Caco-2 (cell line): ENCODE results near the gene PLCXD1. TPM values are rescaled to one million over a fixed set of nuclear protein-coding genes. Genes with fewer than 3 reads are reported as not detected.

Experiments
- BruUV-seq: library from RNA; stranded (reverse); fragments of 400-500 nt; replicated peaks from 2 replicates; lab custom pipeline; 2021; lab: Mats Ljungman, UMichigan
- CTCF ChIA-PET: fragments of 300-600 bp; sonication (Branson Sonifier 250); formaldehyde crosslinking; loops from one replicate; lab custom pipeline; 2022; ENCODE audit warnings: antibody characterized with exemption; lab: Charles Lee
- POLR2A ChIA-PET: fragments of 300-600 bp; sonication (Branson Sonifier 250); formaldehyde crosslinking; loops from one replicate; lab custom pipeline; 2022; ENCODE audit warnings: antibody characterized with exemption; lab: Charles Lee
- DNase-seq, 2 experiments: peaks; one replicate each; pipeline versions ENCODE4 v3.0.0 to v3.0.0-alpha.2; 2020 to 2022
- H3K27me3 ChIP-seq: replicated peaks from 2 replicates; pipeline ENCODE4 v1.6.0; 2011; ENCODE audit warnings: low read length; ENCODE audit not compliant: control insufficient read depth, insufficient read depth
- H3K36me3 ChIP-seq: 2 replicates; pipeline ENCODE4 v1.5.1; 2011; ENCODE audit warnings: low read length; ENCODE audit not compliant: control insufficient read depth, insufficient read depth
- H3K4me1 ChIP-seq: fragments of 250-450 bp; sonication (Bioruptor Pico); 2 replicates; pipeline ENCODE4 v1.5.1; 2020; ENCODE audit warnings: mild to moderate bottlenecking
- H3K4me3 ChIP-seq: 2 replicates; pipeline ENCODE4 v1.5.1; 2011; ENCODE audit warnings: low read depth, mild to moderate bottlenecking, control low read depth, low read length
- H3K9me3 ChIP-seq: fragments of 250-450 bp; sonication (Bioruptor Pico); 2 replicates; pipeline ENCODE4 v1.5.1; 2020; ENCODE audit warnings: mild to moderate bottlenecking, moderate library complexity
- H3K27ac Mint-ChIP-seq: one replicate; pipeline ENCODE4 v1.8.0; 2022; ENCODE audit warnings: mixed read lengths; ENCODE audit not compliant: unreplicated experiment
- H3K27me3 Mint-ChIP-seq: one replicate; pipeline ENCODE4 v1.8.0; 2022; ENCODE audit warnings: mixed read lengths; ENCODE audit not compliant: insufficient read depth, unreplicated experiment
- H3K36me3 Mint-ChIP-seq: one replicate; pipeline ENCODE4 v1.8.0; 2022; ENCODE audit warnings: mild to moderate bottlenecking, mixed read lengths; ENCODE audit not compliant: insufficient read depth, unreplicated experiment
- H3K4me1 Mint-ChIP-seq: one replicate; pipeline ENCODE4 v1.8.0; 2022; ENCODE audit warnings: low read depth, mixed read lengths; ENCODE audit not compliant: unreplicated experiment
- H3K4me3 Mint-ChIP-seq: one replicate; pipeline ENCODE4 v1.8.0; 2022; ENCODE audit warnings: mild to moderate bottlenecking, moderate library complexity, mixed read lengths; ENCODE audit not compliant: unreplicated experiment
- H3K9me3 Mint-ChIP-seq: one replicate; pipeline ENCODE4 v1.8.0; 2022; ENCODE audit warnings: mixed read lengths; ENCODE audit not compliant: unreplicated experiment
- CTCF ChIP-seq, 2 experiments: fragments of 200-600 bp in 1 of 2; IDR thresholded peaks; 1 replicate in 1 of 2; 2 replicates in 1 of 2; pipeline versions ENCODE4 v1.5.1 to v1.8.0; 2011 to 2022; ENCODE audit warnings: antibody characterized with exemption in 1 of 2, control low read depth in 1 of 2, inconsistent platforms in 1 of 2, low read depth in 1 of 2, low read length in 1 of 2, mild to moderate bottlenecking in 1 of 2, moderate library complexity in 1 of 2; ENCODE audit not compliant: insufficient read depth in 1 of 2, severe bottlenecking in 1 of 2, unreplicated experiment in 1 of 2
- intact Hi-C: fragments of 100-400 bp; cut with micrococcal nuclease; formaldehyde crosslinking; loops from one replicate; pipeline ENCODE4 v1.10.0; 2022; ENCODE audit not compliant: unreplicated experiment
- total RNA-seq: library from RNA; stranded (reverse); gene quantifications from 2 replicates; pipeline ENCODE4 v1.2.3, GENCODE V29; 2022

PLCXD1 gene
- total RNA-seq, 1 experiment from 2014 or later = 53.9 TPM

GRCh38 chrX:331151-331824 is 50.1 kb downstream of the PLCXD1 start:
- Mint-ChIP-seq H3K9me3 (no peaks in the 10 kb centered on the region), H3K4me3 (no peak overlapping the region), H3K27me3 (no peaks in the 10 kb centered on the region), H3K27ac (no peak overlapping the region), H3K4me1 (no peaks in the 10 kb centered on the region), H3K36me3 (peaks cover 65% of the 10 kb centered on the region)
- no peak for DNase-seq
- ChIA-PET POLR2A (no interaction called here), CTCF (no interaction called here)
- intact Hi-C loops = no loop called here
- no TSS peak for BruUV-seq
- H3K9me3 ChIP-seq = peaks cover 10% of the 10 kb centered on the region; the same call in 1 of the 2 replicates
- no peaks in the 10 kb centered on the region for H3K36me3 ChIP-seq
- no peak for TF ChIP-seq CTCF (IDR thresholded peaks at IDR 0.05; ENCODE audit: insufficient read depth in 1 of 2, low read depth in 1 of 2, low read length in 1 of 2, severe bottlenecking in 1 of 2, unreplicated experiment in 1 of 2)
- H3K27me3 ChIP-seq = no peaks in the 10 kb centered on the region
- no peak overlapping the region for H3K4me3 ChIP-seq
- no peaks in the 10 kb centered on the region for H3K4me1 ChIP-seq

- H3K9me3 Mint-ChIP-seq = no peaks in the 10 kb centered on the region
- ChIA-PET CTCF (no interaction called here), POLR2A (no interaction called here)
- H3K9me3 ChIP-seq = peaks cover 10% of the 10 kb centered on the region; the same call in 1 of the 2 replicates
- no peak overlapping the region for H3K4me3 Mint-ChIP-seq
- H3K4me1 Mint-ChIP-seq = no peaks in the 10 kb centered on the region
- H3K4me3 ChIP-seq = no peak overlapping the region
- no TSS peak for BruUV-seq
- intact Hi-C loops = no loop called here
- H3K4me1 ChIP-seq = no peaks in the 10 kb centered on the region
- H3K36me3 Mint-ChIP-seq = peaks cover 69% of the 10 kb centered on the region
- H3K36me3 ChIP-seq = no peaks in the 10 kb centered on the region
- H3K27me3 Mint-ChIP-seq = no peaks in the 10 kb centered on the region
- no peak overlapping the region for H3K27ac Mint-ChIP-seq
- TF ChIP-seq CTCF (IDR thresholded peaks at IDR 0.05; ENCODE audit: insufficient read depth in 1 of 2, low read depth in 1 of 2, low read length in 1 of 2, severe bottlenecking in 1 of 2, unreplicated experiment in 1 of 2) = no peak
- DNase-seq = no peak
- H3K27me3 ChIP-seq = no peaks in the 10 kb centered on the region
Observed at GRCh38 chrX:331825-332495, 50.8 kb downstream of the PLCXD1 start.

GRCh38 chrX:332496-332860 is 51.3 kb downstream of the PLCXD1 start:
- CTCF ChIA-PET = no interaction called here

More at GRCh38 chrX:332496-332860, 51.3 kb downstream of the PLCXD1 start:
- POLR2A ChIA-PET = no interaction called here
- Histone ChIP-seq H3K27me3 (no peaks in the 10 kb centered on the region), H3K4me3 (no peak overlapping the region), H3K9me3 (peaks cover 10% of the 10 kb centered on the region; the same call in 1 of the 2 replicates), H3K4me1 (no peaks in the 10 kb centered on the region), H3K36me3 (no peaks in the 10 kb centered on the region)
- Mint-ChIP-seq H3K36me3 (peaks cover 69% of the 10 kb centered on the region), H3K9me3 (no peaks in the 10 kb centered on the region), H3K4me3 (no peak overlapping the region), H3K27ac (no peak overlapping the region), H3K27me3 (no peaks in the 10 kb centered on the region), H3K4me1 (no peaks in the 10 kb centered on the region)
- DNase-seq = no peak
- intact Hi-C loops = no loop called here
- BruUV-seq = no TSS peak
- no peak for TF ChIP-seq CTCF (IDR thresholded peaks at IDR 0.05; ENCODE audit: insufficient read depth in 1 of 2, low read depth in 1 of 2, low read length in 1 of 2, severe bottlenecking in 1 of 2, unreplicated experiment in 1 of 2)
